ENCODE data around the gene MMP3. TPM values are rescaled to one million over a fixed set of nuclear protein-coding genes. Genes with fewer than 3 reads are reported as not detected.

The MMP3 gene
- total RNA-seq, 1 donor from 2014 or later, result not detected

DNA sequence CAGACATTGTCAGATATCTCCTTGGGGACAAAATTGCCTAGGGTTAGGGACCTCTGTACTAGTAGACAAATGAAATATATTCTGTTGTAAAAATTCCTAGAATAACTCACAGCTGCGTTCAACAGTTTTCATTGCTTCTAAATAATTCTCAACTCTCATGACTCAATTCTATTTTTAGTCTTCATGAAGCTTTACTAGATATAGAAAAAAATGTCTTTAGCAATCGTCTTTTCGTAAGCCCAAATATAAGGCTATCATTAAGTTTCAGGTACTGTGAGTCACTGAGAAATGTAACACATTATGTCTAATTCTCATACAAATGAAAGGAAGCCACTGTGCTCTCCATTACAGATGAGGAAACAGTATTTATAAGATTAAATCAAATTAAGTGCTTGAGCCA lies 24.9 kb upstream of the MMP3 start:
- H3K9me3 ChIP-seq (ENCODE audit: insufficient read depth, low read depth, low read length), result no peaks in the 10 kb centered on the region
- no peaks in the 10 kb centered on the region for H3K27me3 ChIP-seq (ENCODE audit: insufficient read depth, low read length)
- H4K20me1 ChIP-seq (ENCODE audit: insufficient read depth, low read length), result no peaks in the 10 kb centered on the region
- H3K36me3 ChIP-seq (ENCODE audit: insufficient read depth, low read length), result no peaks in the 10 kb centered on the region
- Mint-ChIP-seq H3K27ac (ENCODE audit: unreplicated experiment) (no peak overlapping the region), H3K4me3 (ENCODE audit: unreplicated experiment) (no peak overlapping the region), H3K9me3 (ENCODE audit: unreplicated experiment) (no peaks in the 10 kb centered on the region), H3K36me3 (ENCODE audit: low read depth, unreplicated experiment) (no peaks in the 10 kb centered on the region), H3K27me3 (ENCODE audit: low read depth, unreplicated experiment) (no peaks in the 10 kb centered on the region), H3K4me1 (ENCODE audit: low read depth, unreplicated experiment) (no peaks in the 10 kb centered on the region)
- H3K79me2 ChIP-seq (ENCODE audit: insufficient read depth, low read length), result no peaks in the 10 kb centered on the region
- TF ChIP-seq EZH2 (IDR thresholded peaks at IDR 0.05; ENCODE audit: insufficient read depth, low read length), result no peak
- TF ChIP-seq, protein P1, sequence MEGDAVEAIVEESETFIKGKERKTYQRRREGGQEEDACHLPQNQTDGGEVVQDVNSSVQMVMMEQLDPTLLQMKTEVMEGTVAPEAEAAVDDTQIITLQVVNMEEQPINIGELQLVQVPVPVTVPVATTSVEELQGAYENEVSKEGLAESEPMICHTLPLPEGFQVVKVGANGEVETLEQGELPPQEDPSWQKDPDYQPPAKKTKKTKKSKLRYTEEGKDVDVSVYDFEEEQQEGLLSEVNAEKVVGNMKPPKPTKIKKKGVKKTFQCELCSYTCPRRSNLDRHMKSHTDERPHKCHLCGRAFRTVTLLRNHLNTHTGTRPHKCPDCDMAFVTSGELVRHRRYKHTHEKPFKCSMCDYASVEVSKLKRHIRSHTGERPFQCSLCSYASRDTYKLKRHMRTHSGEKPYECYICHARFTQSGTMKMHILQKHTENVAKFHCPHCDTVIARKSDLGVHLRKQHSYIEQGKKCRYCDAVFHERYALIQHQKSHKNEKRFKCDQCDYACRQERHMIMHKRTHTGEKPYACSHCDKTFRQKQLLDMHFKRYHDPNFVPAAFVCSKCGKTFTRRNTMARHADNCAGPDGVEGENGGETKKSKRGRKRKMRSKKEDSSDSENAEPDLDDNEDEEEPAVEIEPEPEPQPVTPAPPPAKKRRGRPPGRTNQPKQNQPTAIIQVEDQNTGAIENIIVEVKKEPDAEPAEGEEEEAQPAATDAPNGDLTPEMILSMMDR (IDR thresholded peaks at IDR 0.05; ENCODE audit: insufficient read depth, low read depth, low read length), result no peak
- H3K27ac ChIP-seq (ENCODE audit: low read depth, low read length), result no peak overlapping the region
- H3K9ac ChIP-seq (ENCODE audit: low read length), result no peak overlapping the region
- no peak overlapping the region for H3K4me3 ChIP-seq (ENCODE audit: insufficient read depth, low read depth, low read length)
- peak overlapping the region; percentile 13 for H3K4me2 ChIP-seq (ENCODE audit: low read length)
- peak; percentile 54 for DNase-seq (ENCODE audit: low read depth)
- H2AFZ ChIP-seq (ENCODE audit: low read depth, low read length), result no peak overlapping the region
- FAIRE-seq, result no peak
- H3K4me1 ChIP-seq (ENCODE audit: insufficient read depth, low read length), result no peaks in the 10 kb centered on the region

DNA sequence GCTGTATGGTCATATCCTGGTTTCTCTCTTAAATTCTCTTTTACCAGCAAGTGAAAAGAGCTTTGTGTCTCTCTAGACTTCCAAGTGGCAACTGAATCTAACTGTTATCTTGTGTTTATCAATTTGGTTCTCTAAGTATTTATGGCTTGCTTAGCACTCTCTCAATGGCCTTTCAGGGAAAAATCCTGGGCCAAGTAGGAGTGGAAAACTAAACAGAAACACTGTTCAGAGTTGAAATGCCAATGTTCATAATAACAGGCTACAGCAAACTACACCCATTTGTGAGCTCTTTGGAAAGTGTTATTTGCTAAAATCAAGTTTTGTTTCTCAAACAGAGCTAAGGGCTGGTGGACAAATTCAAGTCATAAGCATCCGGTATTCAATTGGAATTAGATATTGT lies 21.3 kb upstream of the MMP3 start:
- DNase-seq (ENCODE audit: low read depth) (no peak), FAIRE-seq (no peak)
- Mint-ChIP-seq H3K4me1 (ENCODE audit: low read depth, unreplicated experiment) (no peaks in the 10 kb centered on the region), H3K4me3 (ENCODE audit: unreplicated experiment) (no peak overlapping the region), H3K36me3 (ENCODE audit: low read depth, unreplicated experiment) (no peaks in the 10 kb centered on the region), H3K27ac (ENCODE audit: unreplicated experiment) (no peak overlapping the region), H3K9me3 (ENCODE audit: unreplicated experiment) (no peaks in the 10 kb centered on the region), H3K27me3 (ENCODE audit: low read depth, unreplicated experiment) (peaks cover 2% of the 10 kb centered on the region)
- H3K9me3 ChIP-seq (ENCODE audit: insufficient read depth, low read depth, low read length), result no peaks in the 10 kb centered on the region
- no peak overlapping the region for H2AFZ ChIP-seq (ENCODE audit: low read depth, low read length)
- no peaks in the 10 kb centered on the region for H3K36me3 ChIP-seq (ENCODE audit: insufficient read depth, low read length)
- no peak overlapping the region for H3K9ac ChIP-seq (ENCODE audit: low read length)
- TF ChIP-seq, protein P1 (IDR thresholded peaks at IDR 0.05; ENCODE audit: insufficient read depth, low read depth, low read length), result no peak
- no peak for TF ChIP-seq EZH2 (IDR thresholded peaks at IDR 0.05; ENCODE audit: insufficient read depth, low read length)
- H3K79me2 ChIP-seq (ENCODE audit: insufficient read depth, low read length), result no peaks in the 10 kb centered on the region
- H3K4me2 ChIP-seq (ENCODE audit: low read length), result no peak overlapping the region
- H3K4me1 ChIP-seq (ENCODE audit: insufficient read depth, low read length), result no peaks in the 10 kb centered on the region
- no peak overlapping the region for H3K27ac ChIP-seq (ENCODE audit: low read depth, low read length)
- no peaks in the 10 kb centered on the region for H4K20me1 ChIP-seq (ENCODE audit: insufficient read depth, low read length)
- H3K27me3 ChIP-seq (ENCODE audit: insufficient read depth, low read length), result no peaks in the 10 kb centered on the region
- H3K4me3 ChIP-seq (ENCODE audit: insufficient read depth, low read depth, low read length), result no peak overlapping the region

DNA sequence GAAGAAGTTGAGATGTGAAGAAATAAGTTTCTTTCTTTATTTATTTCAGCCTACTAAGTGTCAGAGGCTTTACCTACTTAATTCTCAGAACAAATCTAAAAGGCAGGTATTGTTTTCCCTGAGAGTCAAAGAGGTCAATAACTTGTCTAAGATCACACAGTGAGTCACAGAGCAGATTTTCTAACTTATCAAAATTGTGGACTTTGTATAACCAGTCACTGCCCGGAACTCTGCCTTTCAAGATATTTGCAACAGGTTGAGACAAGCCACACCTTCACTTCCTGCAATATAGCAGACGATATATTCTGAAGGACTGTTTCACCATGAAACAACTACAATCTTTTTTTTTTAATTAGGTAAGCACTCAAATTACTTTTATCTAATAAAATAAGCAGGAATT lies 10.5 kb upstream of the MMP3 start:
- H3K9me3 ChIP-seq (ENCODE audit: insufficient read depth, low read depth, low read length), result no peaks in the 10 kb centered on the region
- H3K9ac ChIP-seq (ENCODE audit: low read length), result no peak overlapping the region
- H3K27me3 ChIP-seq (ENCODE audit: insufficient read depth, low read length), result no peaks in the 10 kb centered on the region
- H2AFZ ChIP-seq (ENCODE audit: low read depth, low read length), result no peak overlapping the region
- no peaks in the 10 kb centered on the region for H3K36me3 ChIP-seq (ENCODE audit: insufficient read depth, low read length)
- H3K27ac ChIP-seq (ENCODE audit: low read depth, low read length), result no peak overlapping the region
- H3K4me3 ChIP-seq (ENCODE audit: insufficient read depth, low read depth, low read length), result no peak overlapping the region
- FAIRE-seq (no peak), DNase-seq (ENCODE audit: low read depth) (no peak)
- H3K4me1 ChIP-seq (ENCODE audit: insufficient read depth, low read length), result no peaks in the 10 kb centered on the region
- H3K79me2 ChIP-seq (ENCODE audit: insufficient read depth, low read length), result no peaks in the 10 kb centered on the region
- peaks cover 10% of the 10 kb centered on the region for H3K4me1 Mint-ChIP-seq (ENCODE audit: low read depth, unreplicated experiment)
- no peak for TF ChIP-seq EZH2 (IDR thresholded peaks at IDR 0.05; ENCODE audit: insufficient read depth, low read length)
- TF ChIP-seq, protein P1 (IDR thresholded peaks at IDR 0.05; ENCODE audit: insufficient read depth, low read depth, low read length), result no peak
- peaks cover 2% of the 10 kb centered on the region for H3K9me3 Mint-ChIP-seq (ENCODE audit: unreplicated experiment)
- no peaks in the 10 kb centered on the region for H3K27me3 Mint-ChIP-seq (ENCODE audit: low read depth, unreplicated experiment)
- H4K20me1 ChIP-seq (ENCODE audit: insufficient read depth, low read length), result no peaks in the 10 kb centered on the region
- H3K4me2 ChIP-seq (ENCODE audit: low read length), result no peak overlapping the region
- no peak overlapping the region for H3K27ac Mint-ChIP-seq (ENCODE audit: unreplicated experiment)
- H3K4me3 Mint-ChIP-seq (ENCODE audit: unreplicated experiment), result no peak overlapping the region
- no peaks in the 10 kb centered on the region for H3K36me3 Mint-ChIP-seq (ENCODE audit: low read depth, unreplicated experiment)
